Testis (tissue), 2 donors: ENCODE data around the gene DES.

Experiments used
- POLR2A ChIP-seq: fragments of 450-650 bp; IDR thresholded peaks from one replicate; pipeline ENCODE4 v1.6.1; 2017; ENCODE audit warnings: antibody characterized with exemption, mild to moderate bottlenecking, moderate library complexity
- TF ChIP-seq, protein P1 (sequence below), 3 experiments: fragments of 450-650 bp in 2 of 3; fragments of 200-600 bp in 1 of 3; sonication (generic) in 1 of 3; IDR thresholded peaks; one replicate each; pipeline ENCODE4 v1.5.1; 2016 to 2019; ENCODE audit warnings: antibody characterized with exemption in 3 of 3, mild to moderate bottlenecking in 2 of 3, moderate library complexity in 1 of 3

DNA sequence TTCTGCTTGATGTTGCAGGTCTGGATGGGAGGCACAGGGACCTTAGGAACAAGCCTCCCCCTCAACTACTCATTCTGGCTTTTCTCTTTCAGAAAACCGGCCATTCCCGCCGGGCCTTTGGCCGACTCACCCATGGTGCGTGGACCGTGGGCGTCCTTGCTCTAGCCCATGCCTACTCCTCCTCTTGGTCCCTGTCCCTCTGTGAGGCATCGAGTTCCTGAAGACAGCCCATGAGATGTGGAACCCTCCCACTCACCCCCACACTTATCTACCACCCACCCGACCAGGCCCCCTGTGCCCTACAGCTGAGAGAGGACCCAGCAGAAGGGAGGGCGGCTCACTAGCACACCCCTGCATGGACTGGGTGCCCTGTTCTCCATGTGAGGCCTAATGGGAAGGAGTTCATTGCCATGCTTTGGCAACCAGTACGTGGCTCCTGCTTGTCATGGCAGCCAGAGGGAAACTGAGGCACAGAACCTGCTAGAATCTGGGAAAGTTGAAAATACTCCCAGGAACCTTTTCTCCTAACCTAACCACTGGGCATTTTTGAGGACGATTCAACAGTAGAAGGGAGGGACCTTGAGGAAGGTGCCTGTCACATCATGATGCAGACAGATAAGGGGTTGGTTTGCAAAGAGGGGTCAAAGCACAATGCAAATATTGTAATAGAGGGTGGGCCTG lies 25.0 kb downstream of the DES start:
- TF ChIP-seq, protein P1, sequence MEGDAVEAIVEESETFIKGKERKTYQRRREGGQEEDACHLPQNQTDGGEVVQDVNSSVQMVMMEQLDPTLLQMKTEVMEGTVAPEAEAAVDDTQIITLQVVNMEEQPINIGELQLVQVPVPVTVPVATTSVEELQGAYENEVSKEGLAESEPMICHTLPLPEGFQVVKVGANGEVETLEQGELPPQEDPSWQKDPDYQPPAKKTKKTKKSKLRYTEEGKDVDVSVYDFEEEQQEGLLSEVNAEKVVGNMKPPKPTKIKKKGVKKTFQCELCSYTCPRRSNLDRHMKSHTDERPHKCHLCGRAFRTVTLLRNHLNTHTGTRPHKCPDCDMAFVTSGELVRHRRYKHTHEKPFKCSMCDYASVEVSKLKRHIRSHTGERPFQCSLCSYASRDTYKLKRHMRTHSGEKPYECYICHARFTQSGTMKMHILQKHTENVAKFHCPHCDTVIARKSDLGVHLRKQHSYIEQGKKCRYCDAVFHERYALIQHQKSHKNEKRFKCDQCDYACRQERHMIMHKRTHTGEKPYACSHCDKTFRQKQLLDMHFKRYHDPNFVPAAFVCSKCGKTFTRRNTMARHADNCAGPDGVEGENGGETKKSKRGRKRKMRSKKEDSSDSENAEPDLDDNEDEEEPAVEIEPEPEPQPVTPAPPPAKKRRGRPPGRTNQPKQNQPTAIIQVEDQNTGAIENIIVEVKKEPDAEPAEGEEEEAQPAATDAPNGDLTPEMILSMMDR (IDR thresholded peaks at IDR 0.05), result no peak
- TF ChIP-seq POLR2A, result no peak
